ENCODE data around the gene RNF150.

DNA sequence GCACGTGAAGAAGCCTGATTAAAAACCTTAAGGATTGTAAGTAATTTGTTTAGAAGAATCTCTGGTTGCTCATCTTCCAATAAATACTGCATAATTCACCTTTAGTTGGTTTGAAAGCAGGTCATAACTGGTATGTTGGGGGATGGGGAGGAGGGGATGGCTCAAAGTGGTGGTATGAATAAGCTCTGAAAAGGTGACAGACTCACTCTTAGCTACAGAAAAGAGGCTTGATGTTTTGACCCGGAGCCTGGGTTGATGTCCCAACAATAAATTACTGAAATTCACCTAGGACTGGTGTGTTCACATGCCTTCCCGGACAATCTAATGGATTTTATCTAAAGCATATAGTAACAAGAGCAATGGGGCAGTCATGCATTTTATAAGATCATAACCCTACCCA lies 245.2 kb downstream of the RNF150 start:
- TF ChIP-seq POLR2A (IDR thresholded peaks at IDR 0.05) (no peak), POLR2AphosphoS5 (IDR thresholded peaks at IDR 0.05) (no peak)
- TF ChIP-seq, protein P1, sequence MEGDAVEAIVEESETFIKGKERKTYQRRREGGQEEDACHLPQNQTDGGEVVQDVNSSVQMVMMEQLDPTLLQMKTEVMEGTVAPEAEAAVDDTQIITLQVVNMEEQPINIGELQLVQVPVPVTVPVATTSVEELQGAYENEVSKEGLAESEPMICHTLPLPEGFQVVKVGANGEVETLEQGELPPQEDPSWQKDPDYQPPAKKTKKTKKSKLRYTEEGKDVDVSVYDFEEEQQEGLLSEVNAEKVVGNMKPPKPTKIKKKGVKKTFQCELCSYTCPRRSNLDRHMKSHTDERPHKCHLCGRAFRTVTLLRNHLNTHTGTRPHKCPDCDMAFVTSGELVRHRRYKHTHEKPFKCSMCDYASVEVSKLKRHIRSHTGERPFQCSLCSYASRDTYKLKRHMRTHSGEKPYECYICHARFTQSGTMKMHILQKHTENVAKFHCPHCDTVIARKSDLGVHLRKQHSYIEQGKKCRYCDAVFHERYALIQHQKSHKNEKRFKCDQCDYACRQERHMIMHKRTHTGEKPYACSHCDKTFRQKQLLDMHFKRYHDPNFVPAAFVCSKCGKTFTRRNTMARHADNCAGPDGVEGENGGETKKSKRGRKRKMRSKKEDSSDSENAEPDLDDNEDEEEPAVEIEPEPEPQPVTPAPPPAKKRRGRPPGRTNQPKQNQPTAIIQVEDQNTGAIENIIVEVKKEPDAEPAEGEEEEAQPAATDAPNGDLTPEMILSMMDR (IDR thresholded peaks at IDR 0.05): no peak

Data from sigmoid colon (tissue), 4 donors.